Left lung (tissue), 10 donors: Measurements from ENCODE around the gene DCBLD1. TPM values are rescaled to one million over a fixed set of nuclear protein-coding genes. Genes with fewer than 3 reads are reported as not detected.
A peak's percentile ranks its signal among the peaks of the same experiment; 100 is the strongest.

Source experiments
- ATAC-seq: fragments of 200-7000 bp; cut with Tn5 transposase; one replicate; pipeline ENCODE4 v1.9.1; 2020; ENCODE audit warnings: moderate library complexity
- DNase-seq, 4 donors: peaks; one replicate each; pipeline ENCODE4 v3.0.0-alpha.2; 2013 to 2020
- H3K27ac ChIP-seq, 2 donors: fragments of 200-600 bp; sonication (generic) in 1 of 2; one replicate each; pipeline versions ENCODE4 v1.5.0 to v1.8.0; 2020 to 2021
- H3K27me3 ChIP-seq, 2 donors: fragments of 200-600 bp; sonication (generic) in 1 of 2; one replicate each; pipeline versions ENCODE4 v1.5.0 to v1.8.0; 2020 to 2021
- H3K36me3 ChIP-seq, 2 donors: fragments of 200-600 bp; sonication (generic) in 1 of 2; one replicate each; pipeline versions ENCODE4 v1.5.0 to v1.8.0; 2020 to 2021
- H3K4me1 ChIP-seq, 2 donors: fragments of 200-600 bp; one replicate each; pipeline ENCODE4 v1.8.0; 2021
- H3K4me3 ChIP-seq, 2 donors: fragments of 200-600 bp; sonication (generic) in 1 of 2; one replicate each; pipeline versions ENCODE4 v1.5.0 to v1.8.0; 2020 to 2021; ENCODE audit warnings: mild to moderate bottlenecking in 1 of 2
- H3K9me3 ChIP-seq, 2 donors: fragments of 200-600 bp; sonication (generic) in 1 of 2; one replicate each; pipeline versions ENCODE4 v1.5.0 to v1.8.0; 2020 to 2021
- intact Hi-C, 2 donors: fragments of 100-400 bp; cut with DNase I; formaldehyde crosslinking; loops; one replicate each; pipeline versions ENCODE4 v1.11.2 to v1.14.2; 2022
- polyA plus RNA-seq, 6 donors: library from polyadenylated mRNA; unstranded; fragments of 120-200 nt; gene quantifications; one replicate each; pipeline ENCODE4 v1.2.1, GENCODE V29; 2013; ENCODE audit not compliant: insufficient read length in 6 of 6
- total RNA-seq, 2 donors: library from RNA; stranded (reverse); fragmentation: NEBNext Ultra II Directional; extraction: Animal tissue kit (Norgen Biotek cat#: 25700); gene quantifications; one replicate each; pipeline ENCODE4 v1.2.1, GENCODE V29; 2021
- TF ChIP-seq, protein P1 (sequence below), 2 donors: fragments of 200-600 bp; sonication (generic) in 1 of 2; IDR thresholded peaks; one replicate each; pipeline versions ENCODE4 v1.5.0 to v1.8.0; 2021; ENCODE audit warnings: antibody characterized with exemption in 2 of 2
- donor health status: DM: no; HTN: yes; CAD: no.
- donor health status: DM: no; HTN: no; CAD: no.

The DCBLD1 gene
- total and polyA plus RNA-seq, 8 donors, result 20.8 to 55.8 (median 35.8) TPM

DNA sequence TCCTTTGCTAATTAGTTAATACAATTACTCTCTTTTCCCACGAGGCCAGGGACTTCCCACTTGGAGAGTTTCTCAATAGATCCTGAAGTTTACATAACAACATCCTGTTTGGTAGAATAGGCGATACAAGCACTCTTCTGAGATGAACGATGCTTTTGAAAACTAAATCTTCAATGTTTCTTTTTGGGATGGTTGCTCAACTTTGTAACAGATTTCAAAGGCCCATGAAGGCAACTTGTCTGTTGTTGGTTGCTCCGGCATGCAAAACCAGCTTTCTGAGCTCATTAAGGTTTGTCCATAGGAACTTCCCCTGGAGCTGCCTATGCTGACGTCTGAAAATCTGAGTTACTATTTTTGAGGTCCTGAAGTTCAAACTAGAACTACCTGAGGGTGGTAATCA is 30.8 kb upstream of the DCBLD1 start:
- no peak for ATAC-seq
- TF ChIP-seq, protein P1, sequence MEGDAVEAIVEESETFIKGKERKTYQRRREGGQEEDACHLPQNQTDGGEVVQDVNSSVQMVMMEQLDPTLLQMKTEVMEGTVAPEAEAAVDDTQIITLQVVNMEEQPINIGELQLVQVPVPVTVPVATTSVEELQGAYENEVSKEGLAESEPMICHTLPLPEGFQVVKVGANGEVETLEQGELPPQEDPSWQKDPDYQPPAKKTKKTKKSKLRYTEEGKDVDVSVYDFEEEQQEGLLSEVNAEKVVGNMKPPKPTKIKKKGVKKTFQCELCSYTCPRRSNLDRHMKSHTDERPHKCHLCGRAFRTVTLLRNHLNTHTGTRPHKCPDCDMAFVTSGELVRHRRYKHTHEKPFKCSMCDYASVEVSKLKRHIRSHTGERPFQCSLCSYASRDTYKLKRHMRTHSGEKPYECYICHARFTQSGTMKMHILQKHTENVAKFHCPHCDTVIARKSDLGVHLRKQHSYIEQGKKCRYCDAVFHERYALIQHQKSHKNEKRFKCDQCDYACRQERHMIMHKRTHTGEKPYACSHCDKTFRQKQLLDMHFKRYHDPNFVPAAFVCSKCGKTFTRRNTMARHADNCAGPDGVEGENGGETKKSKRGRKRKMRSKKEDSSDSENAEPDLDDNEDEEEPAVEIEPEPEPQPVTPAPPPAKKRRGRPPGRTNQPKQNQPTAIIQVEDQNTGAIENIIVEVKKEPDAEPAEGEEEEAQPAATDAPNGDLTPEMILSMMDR (IDR thresholded peaks at IDR 0.05), result no peak

DNA sequence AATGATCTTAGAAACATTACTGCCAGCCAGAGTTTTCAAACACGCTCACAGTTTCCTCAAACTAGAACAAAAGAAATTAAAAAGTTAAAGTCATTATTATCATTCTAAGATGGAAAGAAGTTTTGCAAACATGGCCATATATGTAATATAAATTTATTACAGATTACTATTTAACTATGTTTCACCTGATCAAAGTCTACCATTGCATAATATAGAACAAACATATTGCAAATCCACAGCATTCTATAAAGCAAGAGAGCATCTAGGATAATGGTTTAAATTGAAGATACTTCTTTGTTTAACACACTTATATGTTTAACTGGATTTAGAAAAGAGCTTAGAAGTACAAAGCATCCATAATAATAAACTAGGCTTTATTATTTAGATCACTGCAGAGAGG is 26.2 kb upstream of the DCBLD1 start:
- TF ChIP-seq, protein P1 (IDR thresholded peaks at IDR 0.05), result no peak
- Histone ChIP-seq H3K4me1 (peaks cover 0 to 9% of the 10 kb centered on the region in 2 donors), H3K4me3 (no peak overlapping the region), H3K9me3 (no peaks in the 10 kb centered on the region), H3K27me3 (no peaks in the 10 kb centered on the region), H3K27ac (no peak overlapping the region), H3K36me3 (no peaks in the 10 kb centered on the region)
- intact Hi-C loops, result loop anchor here (10.0 kb wide), 1 partner anchor 99 kb away; no protein-coding TSS in a partner anchor
- no peak for DNase-seq
- no peak for ATAC-seq

More for the DNA sequence above, 30.8 kb upstream of the DCBLD1 start:
- peak in 1 of 4 donors; percentile 16 for DNase-seq
- H3K27ac ChIP-seq, result peak overlapping the region in 1 of 2 donors; percentile 29
- no peak overlapping the region for H3K4me3 ChIP-seq
- H3K4me1 ChIP-seq, result peaks cover 7 to 18% of the 10 kb centered on the region in 2 donors
- peaks cover 0 to 5% of the 10 kb centered on the region in 2 donors for H3K27me3 ChIP-seq
- no peaks in the 10 kb centered on the region for H3K36me3 ChIP-seq
- intact Hi-C loops, result loop anchor here (10.0 kb wide), 1 partner anchor 103 kb away; no protein-coding TSS in a partner anchor
- no peaks in the 10 kb centered on the region for H3K9me3 ChIP-seq

DNA sequence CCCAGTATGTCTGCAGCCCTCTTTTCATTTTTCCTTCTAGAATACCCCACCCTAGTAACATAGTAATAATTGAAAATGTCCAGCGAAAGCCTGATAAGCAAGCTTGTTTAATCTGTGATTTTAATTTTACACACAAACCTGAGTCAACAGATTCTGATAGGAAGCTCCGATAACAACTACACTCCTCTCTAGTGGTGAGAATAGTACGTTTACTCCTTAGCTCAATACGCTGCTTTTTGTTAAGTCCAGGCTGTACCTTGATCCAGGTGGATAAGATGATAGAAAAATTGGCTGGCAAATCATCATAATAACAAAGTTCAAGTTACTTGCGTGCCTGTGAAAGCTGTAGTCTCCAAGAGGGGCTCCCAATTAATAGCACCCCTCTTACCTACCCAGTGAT is 25.5 kb upstream of the DCBLD1 start:
- Histone ChIP-seq H3K4me3 (no peak overlapping the region), H3K27me3 (no peaks in the 10 kb centered on the region), H3K27ac (no peak overlapping the region), H3K4me1 (peaks cover 0 to 1% of the 10 kb centered on the region in 2 donors), H3K9me3 (no peaks in the 10 kb centered on the region), H3K36me3 (no peaks in the 10 kb centered on the region)
- intact Hi-C loops, result loop anchor here (10.0 kb wide), 1 partner anchor 98 kb away; no protein-coding TSS in a partner anchor
- TF ChIP-seq, protein P1 (IDR thresholded peaks at IDR 0.05), result no peak
- DNase-seq, result no peak
- no peak for ATAC-seq

DNA sequence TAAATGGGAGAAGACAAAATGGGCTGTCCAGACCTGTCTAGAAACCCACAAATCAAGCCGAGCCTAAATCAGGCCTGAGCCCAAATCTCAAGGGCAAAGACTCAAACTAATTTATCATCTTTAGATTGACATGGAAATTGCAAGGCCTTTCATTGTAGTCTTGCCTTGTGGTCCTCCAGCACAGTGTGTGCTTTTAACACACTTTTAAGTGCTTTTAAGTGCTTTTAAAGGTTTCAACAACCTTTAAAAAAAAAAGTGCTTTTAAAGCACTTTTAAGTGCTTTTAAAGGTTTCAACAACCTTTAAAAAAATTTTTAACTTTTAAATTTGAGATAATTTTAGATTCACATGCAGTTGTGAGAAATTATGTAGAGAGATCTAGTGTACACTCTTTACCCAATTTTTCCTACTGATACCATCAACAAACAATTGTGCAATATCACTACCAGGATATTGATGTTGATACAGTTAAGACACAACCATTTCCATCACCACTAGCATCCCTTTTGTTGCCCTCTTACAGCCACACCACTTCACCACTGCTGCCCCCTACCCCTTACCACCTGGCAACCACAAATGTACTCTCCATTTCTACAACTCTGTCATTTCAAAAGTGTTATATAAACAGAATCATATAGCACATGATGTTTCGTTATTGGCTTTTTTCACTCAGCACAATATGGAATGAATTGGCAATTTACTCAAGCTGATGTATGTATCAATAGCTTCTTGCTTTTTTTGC is 23.1 kb upstream of the DCBLD1 start:
- TF ChIP-seq, protein P1 (IDR thresholded peaks at IDR 0.05), result no peak
- H3K4me3 ChIP-seq, result no peak overlapping the region
- DNase-seq, result peak in 1 of 4 donors; percentile 10
- H3K27ac ChIP-seq, result no peak overlapping the region
- H3K4me1 ChIP-seq, result no peaks in the 10 kb centered on the region
- H3K36me3 ChIP-seq, result no peaks in the 10 kb centered on the region
- no peaks in the 10 kb centered on the region for H3K9me3 ChIP-seq
- no peak for ATAC-seq
- intact Hi-C loops, result loop anchor here (10.0 kb wide), 1 partner anchor 95 kb away; no protein-coding TSS in a partner anchor
- no peaks in the 10 kb centered on the region for H3K27me3 ChIP-seq
